H1 (cell line): ENCODE measurements around the gene EML4. TPM values are rescaled to one million over a fixed set of nuclear protein-coding genes. Genes with fewer than 3 reads are reported as not detected.

Source experiments
- CTCF ChIA-PET: fragments of 300-600 bp; sonication (Branson Sonifier 250); formaldehyde crosslinking; loops from one replicate; lab custom pipeline; 2021; ENCODE audit not compliant: partially characterized antibody; lab: Charles Lee
- POLR2A ChIA-PET: fragments of 300-600 bp; sonication (Branson Sonifier 250); formaldehyde crosslinking; loops from one replicate; lab custom pipeline; 2021; ENCODE audit warnings: inconsistent platforms; ENCODE audit not compliant: partially characterized antibody; lab: Charles Lee
- DNase-seq, 2 experiments: peaks; one replicate each; pipeline versions ENCODE4 v3.0.0 to v3.0.0-alpha.2; 2010 to 2022; ENCODE audit warnings: low spot score in 2 of 2, low read depth in 1 of 2, mixed read lengths in 1 of 2
- FAIRE-seq: peaks from 2 replicates; lab custom pipeline; 2011; peaks lifted over from hg19 to GRCh38; lab: Jason Lieb, UNC
- H2AFZ ChIP-seq: 2 replicates; pipeline ENCODE4 v1.8.1; 2012; ENCODE audit warnings: low read length, inconsistent platforms
- H2AK5ac ChIP-seq: 2 replicates; pipeline ENCODE4 v1.6.1; 2013; ENCODE audit warnings: low read depth, low read length
- H2BK120ac ChIP-seq: replicated peaks from 2 replicates; pipeline ENCODE3; 2013; ENCODE audit warnings: low read depth, low read length, inconsistent platforms
- H2BK12ac ChIP-seq: 2 replicates; pipeline ENCODE4 v1.6.1; 2013; ENCODE audit warnings: low read depth, low read length
- H2BK15ac ChIP-seq: 2 replicates; pipeline ENCODE4 v1.6.1; 2013; ENCODE audit warnings: low read length
- H2BK20ac ChIP-seq: 2 replicates; pipeline ENCODE4 v1.6.1; 2013; ENCODE audit warnings: low read length
- H2BK5ac ChIP-seq: 2 replicates; pipeline ENCODE4 v1.6.1; 2013; ENCODE audit warnings: low read depth, low read length
- H3K14ac ChIP-seq: 2 replicates; pipeline ENCODE4 v1.6.1; 2013; ENCODE audit warnings: inconsistent platforms; ENCODE audit not compliant: insufficient read length
- H3K18ac ChIP-seq: 2 replicates; pipeline ENCODE4 v1.6.1; 2013; ENCODE audit warnings: low read length; ENCODE audit errors: extremely low read depth
- H3K23ac ChIP-seq: 2 replicates; pipeline ENCODE4 v1.6.1; 2013; ENCODE audit warnings: inconsistent platforms; ENCODE audit not compliant: insufficient read length
- H3K23me2 ChIP-seq: 2 replicates; pipeline ENCODE4 v1.6.1; 2013; ENCODE audit warnings: low read depth, low read length
- H3K27ac ChIP-seq: 2 replicates; pipeline ENCODE4 v1.6.1; 2011; ENCODE audit warnings: low read depth, low read length, inconsistent platforms
- H3K27me3 ChIP-seq, 4 experiments: replicated peaks in 1 of 4; 1 replicate in 1 of 4; 2 replicates in 3 of 4; pipeline versions ENCODE4 v1.6.1 to v1.8.1; 2011 to 2013; ENCODE audit warnings: low read length in 3 of 4, mild to moderate bottlenecking in 3 of 4, inconsistent platforms in 2 of 4, mixed read lengths in 2 of 4, moderate library complexity in 1 of 4; ENCODE audit not compliant: control insufficient read depth in 3 of 4, insufficient read depth in 3 of 4; ENCODE audit errors: extremely low read depth in 1 of 4
- H3K36me3 ChIP-seq, 4 experiments: 2 replicates each; pipeline versions ENCODE4 v1.6.1 to v1.8.1; 2011 to 2013; ENCODE audit warnings: mild to moderate bottlenecking in 4 of 4, low read length in 3 of 4, moderate library complexity in 2 of 4, control low read depth in 1 of 4, inconsistent platforms in 1 of 4; ENCODE audit not compliant: insufficient read depth in 4 of 4, control insufficient read depth in 2 of 4
- H3K4ac ChIP-seq: replicated peaks from 2 replicates; pipeline ENCODE3; 2013; ENCODE audit warnings: low read length, low read depth, mixed read lengths, inconsistent platforms; ENCODE audit not compliant: insufficient read length
- H3K4me1 ChIP-seq, 4 experiments: replicated peaks in 1 of 4; 1 replicate in 1 of 4; 2 replicates in 3 of 4; pipeline versions ENCODE4 v1.6.1 to v1.8.1; 2011 to 2013; ENCODE audit warnings: low read length in 3 of 4, inconsistent platforms in 2 of 4, mixed read lengths in 1 of 4; ENCODE audit not compliant: insufficient read depth in 4 of 4, control insufficient read depth in 3 of 4
- H3K4me2 ChIP-seq, 2 experiments: 2 replicates each; pipeline versions ENCODE4 v1.6.1 to v1.8.1; 2011 to 2013; ENCODE audit warnings: low read depth in 2 of 2, low read length in 2 of 2, control low read depth in 1 of 2, inconsistent platforms in 1 of 2, mild to moderate bottlenecking in 1 of 2; ENCODE audit not compliant: insufficient read depth in 1 of 2
- H3K4me3 ChIP-seq, 4 experiments: fragments of 200-600, 300-600 bp in 1 of 4; sonication (generic), shearing (Covaris generic), sonication (Bioruptor Twin) in 1 of 4; 2 replicates each; pipeline versions ENCODE4 v1.5.1 to v1.8.1; 2011 to 2016; ENCODE audit warnings: low read length in 4 of 4, low read depth in 3 of 4, control low read depth in 2 of 4, inconsistent platforms in 2 of 4, mild to moderate bottlenecking in 2 of 4, mixed read lengths in 1 of 4, moderate library complexity in 1 of 4; ENCODE audit not compliant: insufficient read depth in 2 of 4; ENCODE audit errors: extremely low read depth in 1 of 4
- H3K56ac ChIP-seq: replicated peaks from 2 replicates; pipeline ENCODE3; 2013; ENCODE audit warnings: low read depth, mild to moderate bottlenecking, mixed read lengths, low read length, inconsistent platforms; ENCODE audit not compliant: insufficient read length
- H3K79me1 ChIP-seq: 2 replicates; pipeline ENCODE4 v1.6.1; 2013; ENCODE audit warnings: low read depth, low read length, control low read depth
- H3K79me2 ChIP-seq, 2 experiments: 2 replicates each; pipeline versions ENCODE4 v1.6.1 to v1.8.1; 2012 to 2013; ENCODE audit warnings: low read length in 2 of 2, mild to moderate bottlenecking in 2 of 2, inconsistent platforms in 1 of 2; ENCODE audit not compliant: insufficient read depth in 2 of 2, control insufficient read depth in 1 of 2
- H3K9ac ChIP-seq, 4 experiments: replicated peaks in 1 of 4; 1 replicate in 1 of 4; 2 replicates in 3 of 4; pipeline versions ENCODE4 v1.6.1 to v1.8.1; 2011 to 2013; ENCODE audit warnings: low read depth in 3 of 4, low read length in 3 of 4, control low read depth in 2 of 4, mild to moderate bottlenecking in 2 of 4, moderate library complexity in 2 of 4, inconsistent platforms in 1 of 4; ENCODE audit errors: extremely low read depth in 1 of 4
- H3K9me3 ChIP-seq, 2 experiments: 2 replicates each; pipeline versions ENCODE4 v1.6.1 to v1.8.1; 2012 to 2013; ENCODE audit warnings: mild to moderate bottlenecking in 2 of 2, moderate library complexity in 2 of 2, control low read depth in 1 of 2, inconsistent platforms in 1 of 2, low read depth in 1 of 2, low read length in 1 of 2, mixed read lengths in 1 of 2; ENCODE audit not compliant: insufficient read depth in 2 of 2
- H4K20me1 ChIP-seq, 2 experiments: replicated peaks in 1 of 2; 2 replicates each; pipeline versions ENCODE3 to v1.8.1; 2011 to 2013; ENCODE audit warnings: inconsistent platforms in 2 of 2, low read length in 2 of 2, mild to moderate bottlenecking in 1 of 2; ENCODE audit not compliant: insufficient read depth in 2 of 2, control insufficient read depth in 1 of 2
- H4K5ac ChIP-seq: 2 replicates; pipeline ENCODE4 v1.6.1; 2013; ENCODE audit warnings: low read length, low read depth, mixed read lengths, inconsistent platforms; ENCODE audit not compliant: insufficient read length
- H4K8ac ChIP-seq: 2 replicates; pipeline ENCODE4 v1.8.0; 2013; ENCODE audit warnings: mild to moderate bottlenecking, moderate library complexity, low read length, inconsistent platforms; ENCODE audit not compliant: insufficient read depth; ENCODE audit errors: extremely low read depth
- H4K91ac ChIP-seq: replicated peaks from 2 replicates; pipeline ENCODE3; 2013; ENCODE audit warnings: low read length, mixed read lengths, inconsistent platforms; ENCODE audit not compliant: insufficient read length
- CTCF ChIP-seq, 3 experiments: IDR thresholded peaks; 1 replicate in 2 of 3; 2 replicates in 1 of 3; pipeline versions ENCODE4 v1.5.1 to v1.6.1; 2011; ENCODE audit warnings: low read length in 3 of 3, mild to moderate bottlenecking in 3 of 3, inconsistent platforms in 2 of 3, low read depth in 1 of 3, moderate library complexity in 1 of 3; ENCODE audit not compliant: insufficient read depth in 1 of 3; ENCODE audit errors: control extremely low read depth in 1 of 3
- EP300 ChIP-seq, 2 experiments: IDR thresholded peaks; 1 replicate in 1 of 2; 2 replicates in 1 of 2; pipeline ENCODE4 v1.6.1; 2011 to 2012; ENCODE audit warnings: low read depth in 2 of 2, low read length in 2 of 2, mild to moderate bottlenecking in 2 of 2, borderline replicate concordance in 1 of 2, inconsistent platforms in 1 of 2, moderate library complexity in 1 of 2
- MAFK ChIP-seq: IDR thresholded peaks from 2 replicates; pipeline ENCODE4 v1.6.1; 2012; ENCODE audit warnings: low read depth, mild to moderate bottlenecking, improper control_type of control experiment, low read length
- RNF2 ChIP-seq: fragments of 200-900, 300-1000 bp; sonication (generic); IDR thresholded peaks from 2 replicates; pipeline ENCODE4 v1.7.1; 2016; ENCODE audit warnings: borderline replicate concordance, low read depth, mild to moderate bottlenecking, antibody characterized with exemption, low read length; ENCODE audit not compliant: poor library complexity, severe bottlenecking; ENCODE audit errors: missing control alignments
- RXRA ChIP-seq: IDR thresholded peaks from 2 replicates; pipeline ENCODE4 v1.6.1; 2011; ENCODE audit warnings: low read depth, mild to moderate bottlenecking, low read length, moderate library complexity; ENCODE audit not compliant: insufficient read depth
- TCF12 ChIP-seq: IDR thresholded peaks from 2 replicates; pipeline ENCODE4 v1.6.1; 2011; ENCODE audit warnings: low read depth, mild to moderate bottlenecking, low read length
- WGBS, 2 experiments: shearing (Covaris generic) in 1 of 2; methylation state at CpG; one replicate each; pipeline versions ENCODE4 v1.1.6 to v1.1.7; 2013 to 2015; ENCODE audit warnings: low lambda C conversion rate in 2 of 2, mixed read lengths in 2 of 2, inconsistent platforms in 1 of 2, low coverage in 1 of 2, missing lambda C conversion rate in 1 of 2; ENCODE audit not compliant: insufficient replicate concordance in 2 of 2, insufficient coverage in 1 of 2, insufficient read length in 1 of 2; ENCODE audit errors: extremely low coverage in 1 of 2, missing lambda C conversion rate in 1 of 2; 5-methylcytosine and 5-hydroxymethylcytosine counted together
- polyA plus RNA-seq, 7 experiments: library from polyadenylated mRNA; depleted of rRNA in 3 of 7; stranded (reverse) in 5 of 7; unstranded in 2 of 7; fragments of >200 nt in 5 of 7; fragments of 200-250 nt in 2 of 7; gene quantifications; 1 replicate in 5 of 7; 2 replicates in 1 of 7; 4 replicates in 1 of 7; pipeline versions ENCODE4 v1.2.1 to v1.2.3, GENCODE V29; 2011 to 2013; ENCODE audit warnings: missing spikeins in 2 of 7, mixed read lengths in 2 of 7
- total RNA-seq: library from RNA; stranded (reverse); fragmentation: NEBNext Ultra II Directional; extraction: Animal tissue kit (Norgen Biotek cat#: 25700); gene quantifications from 2 replicates; pipeline ENCODE4 v1.2.1, GENCODE V29; 2021

EML4 gene
- total and polyA plus RNA-seq, 2 of the 8 experiments (the other 6 are each of a cell fraction or from before 2014, with no cell fraction given), result 50.1 to 104 TPM

DNA sequence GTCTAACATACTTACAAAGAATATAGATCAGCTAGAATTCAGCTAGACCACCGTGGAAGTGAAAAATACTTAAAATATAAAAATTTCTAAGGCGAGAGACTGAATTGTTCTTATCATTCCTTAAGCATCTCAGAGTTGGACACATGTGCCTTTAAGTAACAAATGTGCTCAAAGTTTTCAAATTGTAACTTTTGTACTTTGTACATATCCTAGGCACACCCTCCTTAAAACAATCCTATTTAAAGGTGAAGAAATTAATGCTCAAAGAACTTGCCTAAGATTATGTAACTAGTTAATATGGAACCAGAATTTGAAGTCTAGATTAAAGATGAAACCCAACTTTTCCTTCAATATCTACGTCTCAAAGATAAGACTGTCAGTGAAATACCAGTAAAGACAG, 74.1 kb downstream of the EML4 start:
- no peak overlapping the region for H2AK5ac ChIP-seq
- peaks cover 0 to 10% (median 0%) of the 10 kb centered on the region in 4 experiments; a peak in 2 of 8 replicates for H3K36me3 ChIP-seq
- H3K4me2 ChIP-seq, result no peak overlapping the region
- H3K27ac ChIP-seq, result no peak overlapping the region
- CTCF ChIA-PET, result interaction anchor here (0.8 to 4.8 kb wide), 6 partner anchors 13 to 420 kb away, joined by 3 to 34 read pairs (median 6); no protein-coding TSS in a partner anchor
- H3K4me1 ChIP-seq, result no peaks in the 10 kb centered on the region
- H4K8ac ChIP-seq, result no peak overlapping the region
- H2BK5ac ChIP-seq, result no peak overlapping the region
- H3K9ac ChIP-seq, result no peak overlapping the region
- H3K9me3 ChIP-seq, result no peaks in the 10 kb centered on the region
- peaks cover 0 to 49% of the 10 kb centered on the region in 2 experiments; a peak in 2 of 4 replicates for H3K79me2 ChIP-seq
- no peak for DNase-seq
- no peak for TF ChIP-seq RNF2
- TF ChIP-seq EP300 (IDR thresholded peaks at IDR 0.05; ENCODE audit: borderline replicate concordance in 1 of 2, low read depth in 2 of 2, low read length in 2 of 2), result no peak
- no peak for TF ChIP-seq RXRA
- no peak for TF ChIP-seq MAFK
- TF ChIP-seq TCF12, result no peak
- no peak for TF ChIP-seq CTCF (IDR thresholded peaks at IDR 0.05; ENCODE audit: control extremely low read depth in 1 of 3, insufficient read depth in 1 of 3, low read depth in 1 of 3, low read length in 3 of 3)
- TF ChIP-seq, all 59 proteins: peak for 0
- no peak overlapping the region for H4K91ac ChIP-seq
- H4K5ac ChIP-seq, result no peak overlapping the region
- no peak overlapping the region for H3K18ac ChIP-seq
- no peak overlapping the region for H2BK15ac ChIP-seq
- H4K20me1 ChIP-seq, result peaks cover 0 to 2% of the 10 kb centered on the region in 2 experiments
- H2AFZ ChIP-seq, result no peak overlapping the region
- 92% methylated on average over 3 of the region's 3 CpGs; no CpG with 5 or more reads in 1 of the 2 experiments for WGBS, 2 experiments
- H3K4me3 ChIP-seq, result no peak overlapping the region
- FAIRE-seq, result no peak
- H3K56ac ChIP-seq, result no peak overlapping the region
- H3K27me3 ChIP-seq, result no peaks in the 10 kb centered on the region
- no peak overlapping the region for H2BK120ac ChIP-seq
- H3K23ac ChIP-seq, result no peak overlapping the region
- H3K23me2 ChIP-seq, result no peaks in the 10 kb centered on the region
- peaks cover 3% of the 10 kb centered on the region; the same call in 1 of the 2 replicates for H3K79me1 ChIP-seq
- POLR2A ChIA-PET, result no interaction called here
- no peak overlapping the region for H3K14ac ChIP-seq
- no peak overlapping the region for H2BK20ac ChIP-seq
- H3K4ac ChIP-seq, result no peak overlapping the region
- H2BK12ac ChIP-seq, result no peak overlapping the region
